GM13977 (cell line): ENCODE results near the gene POM121.
"Not testable (repeated sequence)": the region's sequence is repeated elsewhere in the genome, so short reads cannot be mapped to it uniquely, and the experiment has no call there.

Experiments
- DNase-seq: peaks from one replicate; pipeline ENCODE4 v3.0.0; 2012; ENCODE audit warnings: low spot score
- in situ Hi-C: fragments of 300-500 bp; cut with MboI; formaldehyde crosslinking; loops from one replicate; pipeline ENCODE4 v1.12.0; 2022; ENCODE audit warnings: low sequenced_read_pairs, low pct_unique_long_range_greater_than_20kb, mixed read lengths, inconsistent platforms; ENCODE audit not compliant: unreplicated experiment

POM121 gene

DNA sequence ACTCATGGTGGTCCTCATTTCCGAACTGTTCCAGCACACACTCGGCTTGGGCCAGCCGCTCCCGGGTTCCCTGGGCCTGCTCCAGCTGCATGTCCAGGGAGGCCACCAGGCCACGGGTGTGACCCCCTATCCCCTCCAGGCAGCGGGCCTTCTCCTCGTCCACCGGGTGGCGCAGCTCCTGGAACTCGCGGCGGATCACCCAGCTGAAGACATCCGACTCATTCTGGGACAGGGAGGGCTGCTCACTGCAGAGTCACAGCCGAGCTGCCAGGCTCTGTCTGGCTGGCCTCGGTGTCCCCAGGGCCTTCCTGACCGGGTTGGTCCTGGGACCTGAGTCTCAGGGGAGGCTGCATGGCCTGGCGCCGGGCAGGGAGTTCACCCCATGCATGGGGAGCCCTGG, 35.1 kb downstream of the POM121 start:
- DNase-seq, in situ Hi-C loops: not testable (repeated sequence)

DNA sequence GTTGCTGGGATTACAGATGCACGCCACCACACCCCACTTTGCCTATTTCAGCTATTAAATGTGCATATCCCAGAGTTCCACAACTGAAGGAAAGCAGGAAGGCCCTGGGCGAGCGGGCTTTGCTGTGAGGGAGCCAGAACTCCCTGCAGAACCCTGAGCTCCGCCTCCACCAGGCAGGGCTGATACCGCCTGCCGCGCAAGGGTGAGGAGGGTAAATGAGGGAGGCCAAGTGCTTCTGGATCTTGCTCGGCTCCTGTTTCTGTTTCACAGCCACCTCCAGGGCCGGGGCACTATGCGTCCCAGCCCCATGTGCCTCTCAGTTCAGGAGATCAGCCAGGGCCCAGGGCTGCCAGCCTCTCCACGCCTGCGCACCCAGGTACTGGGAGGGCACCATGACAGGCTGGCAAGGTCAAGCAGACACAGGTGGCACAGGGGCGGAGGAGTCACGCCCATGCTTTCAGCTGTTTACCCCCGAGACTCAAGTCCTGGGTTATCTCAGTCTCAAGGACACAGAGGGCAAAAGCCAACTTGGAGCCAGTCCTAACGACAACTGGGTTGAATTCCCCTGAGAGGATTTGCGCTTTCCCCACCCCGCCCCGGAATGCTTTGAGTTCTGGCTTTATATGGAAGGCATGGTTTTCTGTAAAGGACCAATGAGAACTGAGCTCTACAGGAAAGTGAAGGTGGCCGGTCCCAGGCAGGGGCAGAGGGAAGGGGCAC, 35.9 kb downstream of the POM121 start:
- in situ Hi-C loops, DNase-seq: not testable (repeated sequence)

DNA sequence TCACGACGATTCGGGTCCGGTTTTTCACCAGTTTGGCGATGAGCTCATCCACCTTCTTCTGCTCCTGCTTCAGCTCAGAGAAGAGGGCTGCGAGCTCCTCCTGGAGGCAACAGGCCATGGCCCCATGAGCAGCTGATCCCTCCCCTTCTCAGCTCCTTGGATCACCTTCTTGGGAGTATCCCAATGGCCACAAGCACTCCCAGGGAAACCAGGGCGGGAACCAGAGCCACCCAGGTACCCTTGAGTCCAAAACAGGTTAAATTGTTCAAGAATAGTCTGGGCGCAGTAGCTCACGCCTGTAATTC, 36.4 kb downstream of the POM121 start:
- DNase-seq, in situ Hi-C loops: not testable (repeated sequence)

DNA sequence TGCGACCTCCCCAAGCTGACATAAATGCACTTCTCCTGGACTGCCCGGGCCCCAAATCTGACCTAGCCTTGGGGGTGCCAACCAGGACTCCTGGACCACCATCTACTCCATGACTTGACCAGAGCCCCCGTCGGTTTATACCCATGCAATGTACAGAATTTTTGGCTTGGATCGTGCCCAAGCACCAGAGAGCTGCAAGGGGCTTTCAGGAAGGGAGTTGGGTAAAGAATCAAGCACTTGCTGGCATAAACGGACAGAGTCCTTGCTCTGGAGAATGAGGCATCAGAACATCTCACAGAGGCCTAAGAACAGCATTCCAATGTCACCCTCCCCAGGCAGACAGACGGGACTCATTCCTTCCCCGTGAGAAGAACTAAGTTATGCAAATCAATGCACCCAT, 38.2 kb downstream of the POM121 start:
- DNase-seq, in situ Hi-C loops: not testable (repeated sequence)

DNA sequence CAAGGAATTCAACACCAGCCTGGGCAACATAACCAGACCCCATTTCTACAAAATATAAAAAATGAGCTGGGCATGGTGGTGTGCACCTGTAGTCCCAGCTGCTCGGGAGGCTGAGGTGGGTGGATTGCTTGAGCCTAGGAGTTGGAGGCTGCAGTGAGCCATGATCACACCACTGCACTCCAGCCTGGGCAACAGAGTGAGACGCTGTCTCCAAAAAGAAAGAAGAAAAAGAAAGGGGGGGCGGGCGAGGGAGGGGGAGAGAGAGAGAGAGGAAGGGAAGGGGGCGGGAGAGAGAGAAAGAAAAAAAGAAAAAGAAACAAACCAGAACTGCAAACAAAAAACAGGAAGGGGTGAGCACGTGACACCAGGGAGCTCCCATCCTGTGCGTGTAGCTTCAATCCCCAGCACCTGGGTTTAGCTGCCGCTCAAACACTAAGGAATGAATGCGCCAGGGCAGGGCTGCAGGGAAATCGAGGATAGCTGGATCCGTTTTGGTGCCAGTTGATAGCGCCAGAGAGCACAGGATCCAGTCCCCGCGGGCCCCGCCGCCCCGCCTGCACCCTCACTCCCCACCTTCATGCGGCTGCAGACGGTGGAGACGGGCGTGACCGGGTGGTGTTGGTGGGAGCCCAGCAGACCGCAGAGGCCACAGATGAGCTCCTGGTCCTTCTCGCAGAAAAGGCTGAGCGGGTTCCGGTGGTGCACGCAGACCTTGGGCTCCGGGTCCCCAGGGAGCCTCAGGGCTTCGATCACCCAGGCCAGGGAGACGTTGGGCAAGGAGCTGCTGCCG, 40.5 kb downstream of the POM121 start:
- DNase-seq, in situ Hi-C loops: not testable (repeated sequence)

DNA sequence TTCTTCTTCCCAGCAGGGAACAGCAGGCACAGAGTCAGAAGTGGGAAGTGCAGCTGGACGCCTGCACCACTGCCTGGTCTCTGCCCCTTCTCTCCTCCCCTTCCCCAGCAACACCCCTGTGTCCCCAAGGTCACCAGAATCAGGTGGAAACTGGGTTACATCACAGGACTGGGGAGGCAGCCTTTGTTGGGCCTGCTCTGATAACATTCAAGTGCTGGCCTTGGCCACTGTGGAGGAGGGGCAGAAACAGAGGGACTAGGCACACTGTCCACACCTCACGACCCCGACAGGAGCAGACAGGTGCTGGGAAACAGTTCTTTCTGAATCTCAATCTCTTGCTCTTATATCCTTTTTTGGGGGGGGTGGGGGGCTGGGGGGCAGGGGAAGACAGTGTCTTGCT, 42.0 kb downstream of the POM121 start:
- in situ Hi-C loops, DNase-seq: not testable (repeated sequence)

DNA sequence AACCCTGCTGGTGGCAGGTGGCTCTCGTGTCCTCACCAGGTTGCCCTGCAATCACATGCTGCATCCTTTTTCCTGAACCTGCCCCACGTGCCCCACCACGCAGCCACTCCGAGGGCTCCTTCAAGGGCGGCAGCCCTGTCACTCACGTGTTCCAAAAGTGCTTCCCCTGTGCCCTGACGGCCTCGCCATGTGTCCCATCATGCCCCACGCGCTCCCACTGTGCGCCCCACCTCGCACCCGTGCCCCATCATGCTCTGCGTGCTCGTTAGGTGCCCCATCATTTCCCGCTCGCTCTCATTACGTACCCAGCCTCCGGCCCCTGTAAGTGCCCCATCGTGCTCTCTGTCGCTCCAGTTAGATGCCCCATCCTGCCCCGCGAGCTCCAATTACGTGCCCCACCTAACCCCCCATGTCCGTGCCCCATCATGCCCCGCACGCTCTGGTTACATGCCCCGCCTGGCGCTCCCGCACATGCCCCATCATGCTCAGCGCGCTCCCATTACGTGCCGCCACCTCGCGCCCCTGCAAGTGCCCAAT, 44.2 kb downstream of the POM121 start, which contains the start of gene TRIM74:
Gene TRIM74, minus strand, starts transcription at position 487 of the 537 bp plus-strand sequence. CDS start 3,309 bp downstream, outside the sequence.
- DNase-seq, in situ Hi-C loops: not testable (repeated sequence)

DNA sequence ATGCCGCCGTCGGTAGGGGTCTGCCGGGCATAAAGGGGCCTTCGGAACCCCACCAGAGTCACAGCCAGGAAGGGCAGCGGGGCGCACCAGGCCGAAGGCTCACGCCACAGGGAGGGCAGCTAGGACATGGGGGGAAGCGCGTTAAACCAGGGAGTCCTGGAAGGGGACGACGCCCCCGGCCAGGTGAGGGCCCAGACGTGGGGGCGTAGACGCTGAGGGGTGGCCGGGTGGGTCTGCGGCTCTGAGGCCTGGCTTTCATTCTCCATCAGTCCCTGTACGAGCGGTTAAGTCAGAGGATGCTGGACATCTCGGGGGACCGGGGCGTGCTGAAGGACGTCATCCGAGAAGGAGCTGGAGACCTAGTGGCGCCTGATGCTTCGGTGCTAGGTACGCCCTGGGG, 44.8 kb downstream of the POM121 start:
- in situ Hi-C loops, DNase-seq: not testable (repeated sequence)

DNA sequence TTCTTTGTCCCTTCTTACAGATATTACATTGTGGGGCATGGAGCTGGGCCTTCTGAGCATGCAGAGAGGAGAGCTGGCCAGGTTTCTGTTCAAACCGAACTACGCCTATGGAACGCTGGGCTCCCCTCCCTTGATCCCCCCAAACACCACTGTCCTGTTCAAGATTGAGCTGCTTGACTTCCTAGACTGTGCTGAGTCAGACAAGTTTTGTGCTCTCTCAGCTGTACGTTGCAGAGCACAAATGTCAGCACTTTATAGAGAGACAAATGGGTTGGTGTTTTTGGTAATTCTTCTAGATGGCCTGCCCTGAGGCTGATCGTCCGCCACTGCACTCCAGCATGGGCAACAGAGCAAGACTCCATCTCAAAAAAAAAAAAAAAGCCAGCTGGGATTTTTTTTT, 46.6 kb downstream of the POM121 start:
- in situ Hi-C loops, DNase-seq: not testable (repeated sequence)

DNA sequence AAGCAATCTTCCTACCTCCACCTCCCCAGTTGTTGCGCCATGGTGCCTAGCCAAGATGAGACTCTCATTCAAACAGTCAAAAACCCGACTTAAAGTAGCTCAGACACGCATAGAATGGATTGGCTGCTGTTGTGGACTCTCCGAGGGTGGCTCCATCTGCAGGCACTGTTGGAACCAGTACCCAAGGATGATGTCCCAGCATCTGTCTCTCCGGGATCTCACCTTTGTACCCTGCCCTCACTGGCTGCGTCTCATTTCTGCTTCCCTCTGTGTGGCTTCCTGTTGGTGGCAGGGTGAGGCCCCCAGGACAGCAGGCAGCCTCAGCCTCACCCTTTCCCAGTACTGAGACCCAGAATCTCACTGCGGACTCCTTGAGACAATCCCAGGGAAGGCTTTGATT, 49.9 kb downstream of the POM121 start:
- in situ Hi-C loops, DNase-seq: not testable (repeated sequence)

DNA sequence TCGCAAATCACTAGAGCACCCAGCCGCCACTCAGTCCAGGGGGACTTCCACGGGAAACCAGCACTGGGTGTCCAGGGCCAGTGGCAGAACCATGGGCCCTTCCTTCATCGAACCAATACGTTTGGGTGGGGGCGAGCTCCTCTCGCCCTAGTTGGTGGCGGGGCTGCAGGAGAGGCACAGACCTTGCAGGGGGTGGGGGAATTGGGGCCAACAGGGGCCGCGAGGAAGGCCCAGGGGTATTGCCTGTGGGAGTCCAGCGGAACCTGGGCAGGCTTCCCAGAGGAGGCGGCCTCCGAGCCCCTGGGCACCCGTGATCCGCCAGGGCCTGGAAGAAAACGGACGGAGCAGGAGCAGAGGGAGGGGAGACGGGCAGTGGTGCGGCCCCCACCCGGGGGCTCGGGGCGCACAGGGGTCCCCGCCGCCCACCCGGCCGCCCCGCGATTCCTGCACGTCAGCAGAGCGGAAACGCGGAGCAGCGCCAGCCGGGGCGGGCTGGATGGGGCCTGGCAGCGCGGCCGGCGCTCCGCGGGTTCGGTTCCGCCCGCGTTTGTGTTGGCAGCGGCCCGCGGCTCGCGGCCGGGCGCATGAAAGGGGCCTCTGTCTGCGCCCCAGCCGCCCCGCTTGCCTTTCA, 50.9 kb downstream of the POM121 start:
- in situ Hi-C loops, DNase-seq: not testable (repeated sequence)

DNA sequence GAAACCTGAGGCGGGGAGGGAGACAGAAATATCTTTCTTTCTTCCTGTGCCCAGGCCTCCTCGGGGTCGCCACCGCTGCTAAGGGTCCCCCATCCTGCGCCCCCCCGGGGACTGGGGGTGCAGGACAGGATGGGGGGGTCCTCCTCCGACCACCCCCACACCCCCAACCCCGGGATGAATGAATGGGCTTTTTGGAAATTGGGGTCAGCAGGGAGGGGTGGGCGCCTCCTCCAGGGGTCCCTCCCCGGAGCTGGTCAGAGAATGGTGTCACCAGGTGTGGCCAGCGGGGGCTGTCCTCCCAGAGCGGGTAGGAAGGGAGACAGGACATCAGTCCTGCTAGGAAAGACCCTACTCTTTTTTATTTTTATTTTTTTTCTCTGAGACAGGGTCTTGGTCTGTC, 51.5 kb downstream of the POM121 start:
- in situ Hi-C loops, DNase-seq: not testable (repeated sequence)

DNA sequence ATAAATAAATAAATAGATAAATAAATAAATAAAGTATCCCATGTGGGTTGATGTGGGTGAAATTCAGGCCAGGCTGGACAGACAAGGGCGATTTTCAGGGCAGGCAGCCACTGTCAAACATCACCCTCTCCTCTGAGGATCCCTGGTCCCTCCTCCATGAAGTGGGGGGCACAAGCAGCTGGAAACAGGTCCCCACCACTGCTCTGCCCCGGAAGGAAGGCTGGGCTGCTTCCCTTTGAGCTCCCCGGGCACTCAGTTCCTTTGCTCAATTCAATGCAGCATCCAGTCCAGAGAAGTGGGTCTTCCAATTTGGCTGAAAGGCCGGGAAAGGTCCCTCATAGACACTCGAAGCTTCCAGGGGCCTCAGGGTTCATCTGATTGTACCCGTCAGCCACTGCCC, 55.5 kb downstream of the POM121 start:
- in situ Hi-C loops, DNase-seq: not testable (repeated sequence)

DNA sequence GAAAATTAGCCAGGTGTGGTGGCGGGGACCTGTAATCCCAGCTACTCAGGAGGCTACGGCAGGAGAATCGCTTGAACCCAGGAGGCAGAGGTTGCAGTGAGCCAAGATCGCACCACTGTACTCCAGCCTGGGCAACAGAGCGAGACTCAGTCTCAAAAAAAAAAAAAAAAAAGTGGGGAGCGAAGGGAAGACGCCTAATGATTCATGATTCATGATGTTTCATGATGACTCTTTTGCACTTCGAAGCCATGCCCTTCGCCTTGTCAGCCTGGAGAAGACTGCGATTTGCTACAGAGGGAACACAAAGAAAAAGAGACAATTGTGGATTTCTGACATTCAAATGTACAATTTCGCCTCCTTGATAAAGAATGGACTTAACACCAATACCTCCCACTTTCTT, 57.2 kb downstream of the POM121 start:
- in situ Hi-C loops, DNase-seq: not testable (repeated sequence)

DNA sequence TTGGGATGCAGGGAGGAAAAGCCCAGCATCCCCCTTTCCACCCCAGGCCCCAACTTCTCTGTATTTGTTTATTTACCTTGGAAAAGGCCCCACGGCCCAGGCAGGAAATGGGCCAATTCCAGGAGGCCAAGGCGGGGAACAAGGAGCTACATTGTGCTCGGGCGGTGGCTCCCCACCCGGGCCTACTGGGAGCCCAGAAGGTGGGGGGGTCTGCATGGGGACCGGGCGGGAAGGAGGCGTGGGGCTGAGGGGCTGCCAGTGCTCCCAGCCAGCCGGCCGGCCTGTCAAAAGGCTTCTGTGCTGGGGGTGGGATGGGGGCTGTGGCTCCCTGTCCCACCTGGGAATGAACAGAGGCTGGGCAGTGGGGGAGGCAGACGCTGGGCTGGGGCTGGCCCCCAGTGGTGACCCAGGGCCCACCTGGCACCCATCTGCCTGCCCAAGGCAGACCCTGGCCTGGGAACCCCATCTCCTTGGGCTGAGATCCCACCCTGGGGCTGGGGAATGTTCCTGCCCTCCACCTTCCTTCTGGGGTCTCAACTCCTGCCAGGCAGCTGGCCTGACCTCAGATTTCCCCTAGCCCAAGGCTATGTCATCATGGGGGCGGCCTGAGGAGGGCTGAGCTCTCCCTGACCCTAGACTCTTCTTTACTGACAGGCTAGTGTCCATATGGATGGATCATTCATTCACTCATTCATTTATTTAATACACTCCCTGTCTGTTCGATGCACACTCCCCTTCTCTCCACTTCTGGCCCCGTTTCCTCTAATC, 65.4 kb downstream of the POM121 start:
- DNase-seq, in situ Hi-C loops: not testable (repeated sequence)

DNA sequence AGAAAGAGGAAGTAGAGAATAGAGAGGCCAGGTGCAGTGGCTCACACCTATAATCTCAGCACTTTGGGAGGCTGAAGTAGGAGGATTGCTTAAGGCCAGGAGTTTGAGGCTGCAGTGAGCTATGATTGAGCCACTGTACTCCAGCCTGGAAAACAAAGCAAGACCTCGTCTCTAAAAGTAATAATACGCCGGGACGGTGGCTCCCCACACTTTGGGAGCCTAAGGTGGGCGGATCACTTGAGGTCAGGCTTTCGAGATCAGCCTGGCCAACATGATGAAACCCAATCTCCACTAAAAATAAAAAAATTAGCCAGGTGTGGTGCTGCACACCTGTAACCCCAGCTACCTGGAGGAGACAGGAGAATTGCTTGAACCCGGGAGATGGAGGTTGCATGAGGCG, 70.6 kb downstream of the POM121 start:
- DNase-seq, in situ Hi-C loops: not testable (repeated sequence)

DNA sequence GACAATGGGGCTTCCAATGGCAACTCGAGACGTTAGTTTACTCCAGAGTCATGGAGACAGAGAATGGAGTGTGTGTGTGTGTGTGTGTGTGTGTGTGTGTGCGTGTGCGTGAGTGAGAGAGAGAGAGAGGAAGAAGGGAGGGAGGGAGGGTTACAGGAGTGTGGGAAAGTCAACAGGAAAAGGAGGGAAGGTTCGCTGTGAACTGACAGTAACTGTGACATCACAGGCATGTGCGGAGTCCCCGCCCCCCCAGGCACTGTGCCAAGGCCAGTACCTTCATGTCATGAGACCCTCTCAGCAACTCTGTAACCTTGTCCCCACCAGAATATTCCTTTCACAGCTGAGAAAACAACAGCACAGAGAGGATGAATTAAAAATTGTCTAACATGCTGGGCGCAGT, 72.6 kb downstream of the POM121 start:
- in situ Hi-C loops, DNase-seq: not testable (repeated sequence)
